HG02981 (cell line): ENCODE data around the gene VAV1.
"Not testable (repeated sequence)": the region's sequence is repeated elsewhere in the genome, so short reads cannot be mapped to it uniquely, and the experiment has no call there.

Source experiments
- ATAC-seq: cut with Tn5 transposase; IDR thresholded peaks from one replicate; pipeline ENCODE4 v1.9.1; 2021; ENCODE audit warnings: mild to moderate bottlenecking, moderate library complexity; ENCODE audit not compliant: unreplicated experiment

VAV1 gene

DNA sequence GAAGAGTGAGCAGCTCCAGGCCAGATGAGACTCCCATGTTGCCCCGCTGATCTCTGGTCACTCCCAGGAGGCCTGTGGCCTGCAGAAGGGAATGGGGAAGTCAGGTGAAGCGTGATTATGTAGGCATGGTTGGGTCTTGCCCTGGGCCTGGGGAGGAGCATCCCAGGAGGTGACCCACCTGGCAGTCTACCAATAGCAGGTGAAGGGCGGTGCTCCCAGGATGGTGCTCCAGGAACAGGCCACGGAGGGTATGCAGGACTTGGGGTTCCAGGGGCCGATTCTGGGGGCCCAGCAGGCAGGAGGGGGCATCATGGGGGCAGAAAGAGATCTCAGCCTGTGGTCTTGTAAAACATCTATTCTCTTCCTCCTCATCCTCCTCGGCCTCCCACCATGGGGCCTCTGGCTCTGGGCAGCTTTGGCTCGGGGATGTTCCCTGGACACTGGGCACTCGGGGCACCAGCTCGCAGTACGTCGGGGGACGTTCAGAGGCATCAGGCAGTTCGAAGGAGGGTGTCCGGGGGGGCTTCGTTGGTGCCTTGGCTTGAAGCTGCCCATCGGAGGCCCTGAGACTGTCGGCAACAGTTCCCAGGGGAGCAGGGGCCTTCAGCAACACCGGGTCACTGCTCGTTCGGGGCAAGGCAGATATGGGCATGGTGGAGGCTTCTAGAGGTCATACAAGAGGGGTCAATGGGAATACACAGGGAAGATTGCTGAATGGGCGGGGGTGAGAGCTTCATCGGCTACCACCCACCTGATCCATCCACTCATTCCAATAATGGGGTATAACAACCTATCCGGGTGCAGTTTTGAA, 17.6 kb upstream of the VAV1 start:
- ATAC-seq, result no peak

GRCh38 chr19:6760606-6761005, 11.9 kb upstream of the VAV1 start:
- no peak for ATAC-seq

- no peak for ATAC-seq
Observed at GRCh38 chr19:6761053-6761676, 11.3 kb upstream of the VAV1 start.

DNA sequence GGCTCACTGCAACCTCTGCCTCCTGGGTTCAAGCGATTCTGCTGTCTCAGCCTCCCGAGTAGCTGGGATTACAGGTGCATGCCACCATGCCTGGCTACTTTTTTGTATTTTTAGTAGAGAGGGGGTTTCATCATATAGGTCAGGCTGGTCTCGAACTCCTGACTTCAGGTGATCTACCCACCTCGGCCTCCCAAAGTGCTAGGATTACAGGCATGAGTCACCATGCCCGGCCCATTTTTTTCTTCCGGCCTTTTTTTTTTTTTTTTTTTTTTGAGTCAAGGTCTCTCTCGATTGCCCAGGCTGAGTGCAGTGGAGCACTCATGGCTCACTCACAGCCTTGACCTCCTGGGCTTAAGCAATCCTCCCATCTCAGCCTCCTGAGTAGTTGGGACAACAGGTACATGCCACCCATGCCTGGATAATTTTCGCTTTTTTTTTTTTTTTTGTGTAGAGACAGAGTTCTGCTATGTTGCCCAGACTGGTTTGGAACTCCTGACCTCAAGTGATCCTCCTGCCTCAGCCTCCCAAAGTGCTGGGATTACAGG, 10.2 kb upstream of the VAV1 start:
- not testable (repeated sequence) for ATAC-seq

DNA sequence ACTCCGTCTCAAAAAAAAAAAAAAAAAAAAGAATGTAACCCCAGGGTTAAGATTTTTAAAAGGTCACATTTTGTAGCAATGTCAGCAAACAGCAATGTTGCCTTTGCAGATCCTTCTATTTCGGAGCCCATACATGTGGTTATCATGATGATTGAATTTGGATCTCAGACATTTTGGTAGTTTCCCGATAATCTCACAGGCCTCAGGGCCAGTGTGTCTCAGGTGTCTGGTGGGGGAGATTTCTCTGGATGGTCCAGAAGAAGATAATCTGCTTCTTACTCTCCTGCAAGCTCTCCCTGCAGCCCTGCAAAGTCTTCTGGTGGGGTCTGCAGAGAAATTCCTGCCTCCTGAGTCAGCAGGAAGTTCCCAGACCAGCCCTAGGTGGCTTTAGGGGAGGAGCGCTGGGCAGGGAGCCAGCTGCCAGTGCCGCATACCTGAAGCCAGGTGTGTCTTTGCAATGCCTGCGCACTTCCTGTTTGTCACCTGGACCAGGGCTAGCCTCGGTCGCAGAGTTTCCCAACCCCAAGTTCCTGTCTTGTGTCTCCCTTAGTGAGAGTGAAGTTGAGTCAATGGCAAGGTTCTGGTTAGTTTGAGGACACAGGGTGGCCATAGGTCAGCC, 6.7 kb upstream of the VAV1 start:
- no peak for ATAC-seq

DNA sequence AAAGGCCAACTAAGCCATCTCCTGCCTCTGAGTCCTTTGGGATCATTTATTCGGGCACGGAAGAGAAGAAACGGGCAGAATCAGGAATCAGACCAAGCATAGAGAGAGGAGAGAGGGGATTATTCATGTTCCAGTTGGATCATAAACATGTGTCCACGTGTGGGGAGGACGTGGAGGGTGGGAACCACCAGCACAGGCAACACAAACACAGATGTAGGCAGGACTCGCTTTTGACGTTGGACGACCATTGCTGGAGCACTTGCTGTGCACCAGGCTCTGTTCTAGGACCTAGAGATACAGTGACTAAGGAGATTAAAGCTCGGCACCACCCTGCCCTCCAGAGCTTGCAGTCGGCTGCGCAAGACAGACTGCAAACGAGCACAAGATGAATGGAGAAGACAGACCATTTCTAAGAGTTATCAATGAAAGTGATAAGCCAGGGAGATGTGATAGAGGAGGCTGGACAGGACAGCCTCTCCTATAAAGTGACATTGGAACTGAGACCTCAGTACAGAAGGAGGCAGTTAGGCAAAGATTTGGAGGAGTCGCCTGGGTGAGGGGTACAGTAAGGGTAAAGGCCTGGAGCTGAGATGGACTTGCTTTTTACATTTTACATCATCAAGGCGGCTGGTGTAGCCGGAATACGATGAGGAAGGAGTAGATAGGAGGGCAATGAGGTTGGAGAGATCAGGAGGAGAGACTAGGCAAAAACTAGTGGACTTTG, 6.0 kb upstream of the VAV1 start:
- ATAC-seq, result no peak

DNA sequence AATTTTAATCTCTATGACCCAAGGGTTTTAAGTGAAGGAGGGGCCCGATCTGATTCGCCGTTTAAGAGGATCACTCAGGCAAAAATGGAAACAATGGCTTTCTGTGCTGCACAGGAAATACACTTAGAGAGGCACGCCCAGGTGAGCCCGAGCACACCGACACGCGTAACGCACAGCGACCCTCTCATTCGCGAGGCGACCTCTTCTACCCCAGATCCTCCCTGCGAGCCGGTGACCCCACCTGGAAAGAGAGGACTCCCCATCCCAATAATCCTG, 5.5 kb upstream of the VAV1 start:
- ATAC-seq, result peak; percentile 21

GRCh38 chr19:6767357-6768235, 4.9 kb upstream of the VAV1 start, which contains the start of gene SH2D3A:
Gene SH2D3A, minus strand, starts transcription at chr19:6767435. Its CDS starts 3,687 bp downstream, at chr19:6763748.
- peak; percentile 61 for ATAC-seq

DNA sequence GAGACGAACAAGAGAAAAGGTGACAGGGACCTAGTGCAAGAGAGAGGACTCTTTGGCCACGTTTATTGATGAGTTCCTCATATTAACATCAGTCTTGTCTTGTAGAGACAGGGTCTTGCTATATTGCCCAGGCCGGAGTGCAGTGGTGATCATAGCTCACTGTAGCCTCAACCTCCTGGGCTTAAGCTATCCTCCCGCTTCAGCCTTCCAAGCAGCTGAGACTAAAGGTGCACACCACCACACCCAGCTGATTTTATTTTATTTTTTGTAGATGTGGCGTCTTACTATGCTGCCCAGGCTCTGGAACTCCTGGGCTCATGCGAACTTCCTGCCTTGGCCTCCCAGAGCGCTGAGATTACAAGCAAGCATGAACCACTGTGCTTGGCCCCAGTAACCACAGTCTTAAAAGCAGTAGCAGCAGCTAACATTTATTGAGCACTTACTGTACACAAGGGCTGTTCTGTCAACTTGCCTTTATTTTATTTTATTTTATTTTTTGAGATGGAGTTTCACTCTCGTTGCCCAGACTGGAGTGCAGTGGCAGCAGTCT, 4.2 kb upstream of the VAV1 start:
- no peak for ATAC-seq

- no peak for ATAC-seq
Observed at GRCh38 chr19:6769006-6769619, 3.4 kb upstream of the VAV1 start.

DNA sequence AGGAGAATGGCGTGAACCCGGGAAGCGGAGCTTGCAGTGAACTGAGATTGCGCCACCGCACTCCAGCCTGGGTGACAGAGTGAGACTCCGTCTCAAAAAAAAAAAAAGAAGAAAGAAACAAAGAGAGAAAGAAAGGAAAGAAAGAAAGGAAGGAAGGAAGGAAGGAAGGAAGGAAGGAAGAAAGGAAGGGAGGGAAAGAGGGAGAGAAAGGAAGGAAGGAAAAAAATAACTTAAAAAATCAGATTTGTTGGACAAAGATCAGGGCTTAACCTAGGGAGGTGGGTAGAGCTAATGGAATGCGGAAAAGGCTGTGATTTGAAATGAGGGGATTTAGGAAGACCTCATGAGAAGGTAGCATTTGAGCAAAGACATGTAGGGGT, 870 bp upstream of the VAV1 start:
- ATAC-seq, result not testable (repeated sequence)

- no peak for ATAC-seq
Observed at GRCh38 chr19:6772866-6773322, 386 bp downstream of the VAV1 start.

DNA sequence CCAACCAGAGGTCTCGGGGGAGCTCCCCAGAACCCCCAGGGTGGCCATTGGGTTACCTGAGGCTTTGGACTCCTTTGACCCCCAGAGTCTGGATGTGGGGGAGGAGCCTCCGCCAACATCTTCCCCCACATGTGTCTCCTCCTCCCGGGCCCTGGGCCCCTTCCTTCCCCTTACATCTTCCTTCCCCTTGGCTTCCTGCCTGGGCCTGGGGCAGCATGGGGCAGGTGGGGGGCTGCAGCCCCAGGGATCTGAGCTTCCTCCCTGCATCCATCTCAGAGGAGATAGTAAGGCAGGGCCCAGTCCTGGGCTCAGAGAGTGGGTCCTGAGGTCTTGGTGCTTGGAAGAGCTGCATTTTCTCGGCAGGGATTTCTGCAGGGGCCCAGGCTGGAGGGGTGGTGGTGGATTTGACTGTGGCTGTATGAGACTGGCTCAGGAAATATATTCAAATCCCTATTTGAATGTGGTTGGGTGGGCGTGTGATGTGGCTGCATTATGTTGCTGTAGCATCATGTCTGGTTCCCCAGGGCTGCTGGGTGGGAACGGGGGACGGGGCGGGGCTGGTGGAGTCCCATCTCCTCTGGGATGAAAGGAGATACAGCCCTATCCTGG, 919 bp downstream of the VAV1 start:
- ATAC-seq, result peak; percentile 33

GRCh38 chr19:6774821-6775707, 2.6 kb downstream of the VAV1 start:
- ATAC-seq, result no peak

GRCh38 chr19:6776045-6776444, 3.5 kb downstream of the VAV1 start:
- not testable (repeated sequence) for ATAC-seq

GRCh38 chr19:6776999-6777398, 4.5 kb downstream of the VAV1 start:
- ATAC-seq, result no peak

- no peak for ATAC-seq
Observed at GRCh38 chr19:6777434-6777833, 4.9 kb downstream of the VAV1 start.

DNA sequence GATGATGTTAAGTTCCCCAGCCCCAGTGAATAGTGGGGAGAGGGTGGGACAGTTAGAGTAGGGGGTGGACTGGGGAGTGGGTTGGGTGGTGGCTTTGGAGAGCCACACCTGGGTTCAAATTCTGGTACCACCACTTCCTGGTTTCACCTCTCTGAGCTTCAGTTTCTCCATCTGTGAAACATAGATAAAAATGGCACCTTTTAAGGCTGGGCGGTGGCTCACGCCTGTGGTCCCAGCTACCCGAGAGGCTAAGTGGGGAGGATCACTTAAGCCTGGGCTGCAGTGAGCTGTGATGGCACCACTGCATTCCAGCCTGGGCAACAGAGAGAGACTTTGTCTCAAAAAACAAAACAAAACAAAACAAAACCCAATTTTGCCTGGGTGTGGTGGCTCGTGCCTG, 5.9 kb downstream of the VAV1 start:
- ATAC-seq, result no peak
